Liver (tissue), 9 donors: ENCODE results near the gene ARMC9. TPM values are rescaled to one million over a fixed set of nuclear protein-coding genes. Genes with fewer than 3 reads are reported as not detected.

Source experiments
- DNase-seq: peaks from one replicate; pipeline ENCODE4 v3.0.0-alpha.2; 2017; ENCODE audit warnings: low spot score
- H3K27ac ChIP-seq, 2 donors: one replicate each; pipeline ENCODE4 v1.7.0; 2013; ENCODE audit warnings: inconsistent platforms in 2 of 2, low read length in 2 of 2, control low read depth in 1 of 2, low read depth in 1 of 2, mild to moderate bottlenecking in 1 of 2
- H3K27me3 ChIP-seq, 4 donors: one replicate each; pipeline versions ENCODE4 v1.6.1 to v1.7.0; 2013; ENCODE audit warnings: low read length in 3 of 4, inconsistent platforms in 1 of 4, mild to moderate bottlenecking in 1 of 4, moderate library complexity in 1 of 4; ENCODE audit not compliant: control insufficient read depth in 4 of 4, insufficient read depth in 4 of 4
- H3K36me3 ChIP-seq, 4 donors: one replicate each; pipeline versions ENCODE4 v1.6.1 to v1.7.0; 2013; ENCODE audit warnings: low read length in 3 of 4, mild to moderate bottlenecking in 3 of 4, low read depth in 1 of 4, moderate library complexity in 1 of 4; ENCODE audit not compliant: control insufficient read depth in 4 of 4, insufficient read depth in 3 of 4
- H3K4me1 ChIP-seq, 4 donors: one replicate each; pipeline versions ENCODE4 v1.6.1 to v1.7.0; 2013; ENCODE audit warnings: low read length in 3 of 4, mild to moderate bottlenecking in 3 of 4, moderate library complexity in 1 of 4; ENCODE audit not compliant: control insufficient read depth in 4 of 4, insufficient read depth in 4 of 4
- H3K4me3 ChIP-seq, 3 donors: one replicate each; pipeline versions ENCODE4 v1.6.1 to v1.7.0; 2013; ENCODE audit warnings: low read length in 3 of 3, control low read depth in 1 of 3, low read depth in 1 of 3, mild to moderate bottlenecking in 1 of 3
- H3K9ac ChIP-seq, 2 donors: one replicate each; pipeline ENCODE4 v1.7.0; 2013; ENCODE audit warnings: low read length in 2 of 2, mild to moderate bottlenecking in 2 of 2, moderate library complexity in 2 of 2, control low read depth in 1 of 2, low read depth in 1 of 2
- H3K9me3 ChIP-seq, 4 donors: one replicate each; pipeline versions ENCODE4 v1.6.1 to v1.7.0; 2013; ENCODE audit warnings: low read length in 3 of 4; ENCODE audit not compliant: control insufficient read depth in 4 of 4
- ATF3 ChIP-seq: IDR thresholded peaks from 2 replicates; pipeline ENCODE4 v1.6.1; 2016; ENCODE audit warnings: antibody characterized with exemption
- CTCF ChIP-seq: fragments of 150-350 bp; IDR thresholded peaks from 2 replicates; pipeline ENCODE4 v1.5.1; 2017; ENCODE audit warnings: improper control_type of control experiment, low read depth, low read length; ENCODE audit not compliant: missing input control
- EGR1 ChIP-seq, 2 donors: IDR thresholded peaks; 2 replicates each; pipeline ENCODE4 v1.6.1; 2016 to 2018; ENCODE audit warnings: antibody characterized with exemption in 2 of 2, low read depth in 2 of 2
- FOXA1 ChIP-seq: IDR thresholded peaks from 2 replicates; pipeline ENCODE4 v1.6.1; 2016; ENCODE audit warnings: antibody characterized with exemption
- GABPA ChIP-seq, 2 donors: IDR thresholded peaks in 1 of 2; conservative IDR thresholded peaks in 1 of 2; 2 replicates each; pipeline ENCODE4 v1.6.1; 2016; ENCODE audit warnings: antibody characterized with exemption in 2 of 2, mild to moderate bottlenecking in 1 of 2, moderate library complexity in 1 of 2
- HNF4A ChIP-seq, 2 donors: conservative IDR thresholded peaks; 2 replicates each; pipeline ENCODE4 v1.6.1; 2016; ENCODE audit warnings: antibody characterized with exemption in 2 of 2, mild to moderate bottlenecking in 2 of 2
- HNF4G ChIP-seq: IDR thresholded peaks from 2 replicates; pipeline ENCODE4 v1.6.1; 2016; ENCODE audit warnings: antibody characterized with exemption
- JUND ChIP-seq, 2 donors: IDR thresholded peaks; 2 replicates each; pipeline ENCODE4 v1.6.1; 2016; ENCODE audit warnings: antibody characterized with exemption in 2 of 2
- MAX ChIP-seq: IDR thresholded peaks from 2 replicates; pipeline ENCODE4 v1.6.1; 2016; ENCODE audit warnings: antibody characterized with exemption
- RAD21 ChIP-seq, 2 donors: IDR thresholded peaks; 2 replicates each; pipeline ENCODE4 v1.6.1; 2016; ENCODE audit warnings: antibody characterized with exemption in 2 of 2, mild to moderate bottlenecking in 2 of 2
- REST ChIP-seq: IDR thresholded peaks from 2 replicates; pipeline ENCODE4 v1.6.1; 2016; ENCODE audit warnings: antibody characterized with exemption, mild to moderate bottlenecking
- RXRA ChIP-seq, 2 donors: IDR thresholded peaks; 2 replicates each; pipeline ENCODE4 v1.6.1; 2017 to 2018; ENCODE audit warnings: antibody characterized with exemption in 2 of 2, mild to moderate bottlenecking in 1 of 2
- SP1 ChIP-seq: IDR thresholded peaks from 2 replicates; pipeline ENCODE4 v1.6.1; 2018; ENCODE audit warnings: antibody characterized with exemption, mild to moderate bottlenecking
- TAF1 ChIP-seq: conservative IDR thresholded peaks from 2 replicates; pipeline ENCODE4 v1.6.1; 2016; ENCODE audit warnings: antibody characterized with exemption, mild to moderate bottlenecking
- YY1 ChIP-seq: IDR thresholded peaks from 2 replicates; pipeline ENCODE4 v1.6.1; 2016; ENCODE audit warnings: antibody characterized with exemption, mild to moderate bottlenecking
- ZBTB33 ChIP-seq: IDR thresholded peaks from 2 replicates; pipeline ENCODE4 v1.6.1; 2016; ENCODE audit warnings: antibody characterized with exemption
- WGBS: extraction: QIAGEN DNeasy Blood & Tissue Kit; methylation state at CpG from one replicate; pipeline ENCODE4 v1.1.7; 2013; 5-methylcytosine and 5-hydroxymethylcytosine counted together
- polyA plus RNA-seq, 2 donors: library from polyadenylated mRNA; stranded (reverse) in 1 of 2; unstranded in 1 of 2; fragments of 200-250 nt in 1 of 2; fragments of >200 nt in 1 of 2; fragmentation: Nextera tagmentation in 1 of 2; extraction: Ambion mirVana in 1 of 2; gene quantifications; one replicate each; pipeline versions ENCODE4 v1.2.1 to v1.2.3, GENCODE V29; 2013 to 2015
- total RNA-seq, 2 donors: library from RNA; depleted of rRNA; stranded (reverse); fragments of >200 nt; gene quantifications; one replicate each; pipeline ENCODE4 v1.2.3, GENCODE V29; 2014
- donor health status: healthy.
- donor health status: healthy.
- donor health status: healthy.
- donor health status: healthy.
- donor health status: healthy.

ARMC9 gene
- total and polyA plus RNA-seq, 4 donors, result 1.1 to 2.3 (median 1.8) TPM

- Histone ChIP-seq H3K27me3 (no peaks in the 10 kb centered on the region), H3K27ac (no peak overlapping the region), H3K4me1 (no peaks in the 10 kb centered on the region), H3K4me3 (no peak overlapping the region), H3K36me3 (no peaks in the 10 kb centered on the region), H3K9ac (no peak overlapping the region), H3K9me3 (no peaks in the 10 kb centered on the region)
- no peak for DNase-seq
- TF ChIP-seq RAD21 (IDR thresholded peaks at IDR 0.05) (no peak), GABPA (IDR thresholded peaks at IDR 0.05 in 1 of 2, conservative IDR thresholded peaks at IDR 0.05 in 1 of 2) (no peak), TAF1 (no peak), HNF4G (no peak), SP1 (no peak), EGR1 (IDR thresholded peaks at IDR 0.05; ENCODE audit: low read depth in 2 of 2) (no peak), HNF4A (conservative IDR thresholded peaks at IDR 0.05) (no peak), JUND (IDR thresholded peaks at IDR 0.05) (no peak), YY1 (no peak), FOXA1 (no peak), ZBTB33 (no peak), RXRA (IDR thresholded peaks at IDR 0.05) (no peak), CTCF (no peak), REST (no peak), MAX (no peak), ATF3 (no peak)
- 80% methylated on average over 2 of the region's 2 CpGs for WGBS
Observed at GRCh38 chr2:231341100-231341499, 142.7 kb downstream of the ARMC9 start.
